Prostate gland (tissue), 2 donors: ENCODE data around the gene FAM151A.

Source experiments
- POLR2AphosphoS5 ChIP-seq: sonication (generic); formaldehyde crosslinking; IDR thresholded peaks from one replicate; pipeline ENCODE4 v1.6.1; 2017; ENCODE audit warnings: antibody characterized with exemption
- TF ChIP-seq, protein P1 (sequence below), 4 experiments: fragments of 200-600 bp in 2 of 4; fragments of 450-650 bp in 2 of 4; sonication (generic) in 2 of 4; IDR thresholded peaks; 1 replicate in 3 of 4; 2 replicates in 1 of 4; pipeline ENCODE4 v1.5.1; 2016 to 2019; ENCODE audit warnings: antibody characterized with exemption in 4 of 4, mild to moderate bottlenecking in 2 of 4, moderate library complexity in 2 of 4

DNA sequence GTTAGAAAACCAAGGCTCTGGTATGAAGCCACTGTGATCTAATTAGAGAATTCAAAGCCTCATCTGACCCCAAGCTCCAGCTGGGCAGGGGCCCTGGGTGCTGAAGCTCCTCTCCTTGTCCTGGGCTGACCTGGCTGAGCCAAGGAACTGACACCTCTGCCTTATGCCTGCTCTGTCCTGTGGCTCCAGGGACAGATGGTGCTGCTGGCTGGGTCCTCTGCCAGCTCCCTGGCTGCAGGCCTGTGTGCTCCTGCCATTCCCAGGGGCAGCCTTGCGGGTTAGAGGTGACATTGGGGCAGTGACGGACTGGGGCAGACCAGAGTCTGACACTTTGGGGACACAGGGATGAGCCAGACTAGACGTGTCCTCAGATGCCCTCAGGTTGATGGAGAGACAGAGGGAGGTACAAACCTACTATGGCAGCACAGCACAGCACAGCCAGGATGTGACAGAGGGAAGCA, 63.5 kb downstream of the FAM151A start:
- TF ChIP-seq, protein P1, sequence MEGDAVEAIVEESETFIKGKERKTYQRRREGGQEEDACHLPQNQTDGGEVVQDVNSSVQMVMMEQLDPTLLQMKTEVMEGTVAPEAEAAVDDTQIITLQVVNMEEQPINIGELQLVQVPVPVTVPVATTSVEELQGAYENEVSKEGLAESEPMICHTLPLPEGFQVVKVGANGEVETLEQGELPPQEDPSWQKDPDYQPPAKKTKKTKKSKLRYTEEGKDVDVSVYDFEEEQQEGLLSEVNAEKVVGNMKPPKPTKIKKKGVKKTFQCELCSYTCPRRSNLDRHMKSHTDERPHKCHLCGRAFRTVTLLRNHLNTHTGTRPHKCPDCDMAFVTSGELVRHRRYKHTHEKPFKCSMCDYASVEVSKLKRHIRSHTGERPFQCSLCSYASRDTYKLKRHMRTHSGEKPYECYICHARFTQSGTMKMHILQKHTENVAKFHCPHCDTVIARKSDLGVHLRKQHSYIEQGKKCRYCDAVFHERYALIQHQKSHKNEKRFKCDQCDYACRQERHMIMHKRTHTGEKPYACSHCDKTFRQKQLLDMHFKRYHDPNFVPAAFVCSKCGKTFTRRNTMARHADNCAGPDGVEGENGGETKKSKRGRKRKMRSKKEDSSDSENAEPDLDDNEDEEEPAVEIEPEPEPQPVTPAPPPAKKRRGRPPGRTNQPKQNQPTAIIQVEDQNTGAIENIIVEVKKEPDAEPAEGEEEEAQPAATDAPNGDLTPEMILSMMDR (IDR thresholded peaks at IDR 0.05), result no peak
- TF ChIP-seq POLR2AphosphoS5, result no peak
